Transverse colon (tissue), 3 donors: Measurements from ENCODE around the gene DLG2.

ENCODE experiments used
- CTCF ChIP-seq, 5 experiments: fragments of 200-600 bp in 3 of 5; fragments of 450-650 bp in 2 of 5; sonication (generic) in 3 of 5; IDR thresholded peaks; 1 replicate in 2 of 5; 2 replicates in 3 of 5; pipeline ENCODE4 v1.5.1; 2016 to 2017; ENCODE audit warnings: antibody characterized with exemption in 5 of 5, inconsistent platforms in 3 of 5, mild to moderate bottlenecking in 2 of 5, moderate library complexity in 1 of 5
- EP300 ChIP-seq: sonication (generic); formaldehyde crosslinking; IDR thresholded peaks from one replicate; pipeline ENCODE4 v1.6.1; 2017; ENCODE audit warnings: antibody characterized with exemption, low read depth
- POLR2A ChIP-seq: fragments of 450-650 bp; IDR thresholded peaks from one replicate; pipeline ENCODE4 v1.6.1; 2016; ENCODE audit warnings: antibody characterized with exemption, mild to moderate bottlenecking, moderate library complexity

- TF ChIP-seq CTCF (IDR thresholded peaks at IDR 0.05), result no peak
- TF ChIP-seq POLR2A, result no peak
- TF ChIP-seq EP300, result no peak
Measured at GRCh38 chr11:85062659-85063058, 564.5 kb downstream of the DLG2 start.
